ENCODE measurements around the gene EPC2. TPM values are rescaled to one million over a fixed set of nuclear protein-coding genes. Genes with fewer than 3 reads are reported as not detected.

Gene EPC2
- total and polyA plus RNA-seq, 10 of the 15 experiments (the other 5 are each of a cell fraction or from before 2014, with no cell fraction given), result 2.0 to 16.5 (median 10.8) TPM

- H3K79me2 ChIP-seq (ENCODE audit: control insufficient read depth, insufficient read depth, low read length), result no peaks in the 10 kb centered on the region
- no peak for FAIRE-seq
- H3K27me3 ChIP-seq (replicated peaks in 1 of 2; ENCODE audit: control insufficient read depth in 2 of 2, insufficient read depth in 2 of 2, low read length in 1 of 2), result no peaks in the 10 kb centered on the region; a peak in 1 of 4 replicates
- peaks cover 5% of the 10 kb centered on the region; the same call in 2 of the 3 replicates for H3K9me3 ChIP-seq (replicated peaks; ENCODE audit: control insufficient read depth, insufficient read depth, low read length)
- H3K4me2 ChIP-seq (ENCODE audit: control insufficient read depth, insufficient read depth), result no peak overlapping the region
- no peak overlapping the region for H3K27ac ChIP-seq (ENCODE audit: control insufficient read depth, insufficient read depth)
- ChIA-PET SMC1A (ENCODE audit: uncharacterized antibody, unreplicated experiment) (no interaction called here), RAD21 (ENCODE audit: unreplicated experiment) (no interaction called here), POLR2A (no interaction called here), CTCF (no interaction called here)
- H3K36me3 ChIP-seq (ENCODE audit: control insufficient read depth in 2 of 2, insufficient read depth in 2 of 2, low read length in 1 of 2), result no peaks in the 10 kb centered on the region
- no peak for ATAC-seq
- no peaks in the 10 kb centered on the region for H4K20me1 ChIP-seq (ENCODE audit: control insufficient read depth, insufficient read depth)
- DNase-seq (ENCODE audit: low read depth, low spot score), result no peak
- H2AFZ ChIP-seq (ENCODE audit: control insufficient read depth, low read depth, low read length), result no peak overlapping the region
- H3K9ac ChIP-seq (ENCODE audit: control insufficient read depth, insufficient read depth, low read length), result no peak overlapping the region
- peaks cover 13% of the 10 kb centered on the region for H3K4me1 ChIP-seq (ENCODE audit: control insufficient read depth, insufficient read depth, low read length)
- no peak overlapping the region for H3K4me3 ChIP-seq
- TF ChIP-seq SREBF1 (IDR thresholded peaks at IDR 0.05; ENCODE audit: low read length) (no peak), NFXL1 (IDR thresholded peaks at IDR 0.05; ENCODE audit: borderline replicate concordance) (no peak), TCF3 (IDR thresholded peaks at IDR 0.05; ENCODE audit: borderline replicate concordance, insufficient read depth, low read depth, low read length) (no peak), GABPA (IDR thresholded peaks at IDR 0.05; ENCODE audit: low read depth) (no peak), CHD2 (IDR thresholded peaks at IDR 0.05; ENCODE audit: borderline replicate concordance, low read depth, low read length) (no peak), E2F4 (IDR thresholded peaks at IDR 0.05; ENCODE audit: low read depth, low read length) (no peak), JUND (IDR thresholded peaks at IDR 0.05; ENCODE audit: low read depth, low read length) (no peak)
- no TSS peak for BruUV-seq (replicated peaks)
- in situ Hi-C loops (cut with MboI), result no loop called here
- intact Hi-C loops (cut with micrococcal nuclease; ENCODE audit: unreplicated experiment), result no loop called here
- 32% methylated on average over 4 of the region's 4 CpGs for WGBS (ENCODE audit: insufficient coverage, insufficient replicate concordance, low lambda C conversion rate, missing lambda C conversion rate)
These were observed 37.0 kb upstream of the EPC2 start for GRCh38 chr2:148607566-148607965.
